ENCODE data around the gene MMP27. TPM values are rescaled to one million over a fixed set of nuclear protein-coding genes. Genes with fewer than 3 reads are reported as not detected.

The MMP27 gene
- total RNA-seq, 1 experiment from 2014 or later, result not detected

DNA sequence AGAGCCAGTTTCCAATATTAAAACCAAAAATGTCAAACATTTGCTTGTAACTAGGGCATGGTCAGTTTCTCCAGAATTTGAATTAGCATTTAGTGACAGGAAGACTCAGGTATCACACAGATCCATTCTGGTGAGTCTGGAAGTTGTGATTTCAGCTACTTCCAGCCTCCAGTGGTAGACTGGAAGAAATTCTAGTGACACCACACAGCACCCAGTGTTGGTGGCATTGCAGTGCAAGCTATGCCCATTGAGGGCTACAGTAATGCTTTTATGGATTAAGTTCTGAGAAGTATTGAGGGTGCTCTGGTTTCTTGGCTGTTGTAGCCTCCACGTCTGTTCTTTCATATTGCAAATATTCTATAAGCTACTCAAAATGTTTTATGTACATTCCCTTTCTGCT lies 49.0 kb downstream of the MMP27 start:
- no peaks in the 10 kb centered on the region for H3K9me3 ChIP-seq (ENCODE audit: control insufficient read depth, low read depth, low read length)
- H3K18ac ChIP-seq (ENCODE audit: insufficient read length, low read depth, low read length), result no peak overlapping the region
- no peak overlapping the region for H4K5ac ChIP-seq (ENCODE audit: insufficient read length, low read depth, low read length)
- H3K4me1 ChIP-seq (ENCODE audit: insufficient read depth, low read length), result no peaks in the 10 kb centered on the region
- no peak overlapping the region for H2BK5ac ChIP-seq (ENCODE audit: insufficient read length, low read length)
- H3K14ac ChIP-seq (ENCODE audit: insufficient read depth, low read length), result no peak overlapping the region
- no peak overlapping the region for H3T11ph ChIP-seq (ENCODE audit: low read length)
- no peak overlapping the region for H2BK20ac ChIP-seq (ENCODE audit: low read depth, low read length, poor library complexity, severe bottlenecking)
- Mint-ChIP-seq H3K4me3 (no peak overlapping the region), H3K27me3 (ENCODE audit: low read depth) (no peaks in the 10 kb centered on the region), H3K27ac (no peak overlapping the region), H3K9me3 (peaks cover 3% of the 10 kb centered on the region in 2 experiments; a peak in 2 of 5 replicates), H3K4me1 (no peaks in the 10 kb centered on the region), H3K36me3 (ENCODE audit: insufficient read depth in 1 of 3, low read depth in 3 of 3) (no peaks in the 10 kb centered on the region; a peak in 1 of 7 replicates)
- no peak overlapping the region for H2BK12ac ChIP-seq (ENCODE audit: insufficient read length, low read depth, low read length)
- H4K91ac ChIP-seq (ENCODE audit: insufficient read length, low read depth, low read length), result no peak overlapping the region
- no peak overlapping the region for H3K4me2 ChIP-seq (ENCODE audit: insufficient read depth, insufficient read length, low read length)
- H3K79me2 ChIP-seq (ENCODE audit: insufficient read depth, low read length), result no peaks in the 10 kb centered on the region
- no peak overlapping the region for H3K4ac ChIP-seq (ENCODE audit: low read depth, low read length)
- no peak overlapping the region for H2AK5ac ChIP-seq (ENCODE audit: insufficient read length, low read length)
- no peaks in the 10 kb centered on the region for H3K23me2 ChIP-seq (ENCODE audit: insufficient read length, low read depth, low read length, poor library complexity, severe bottlenecking)
- H4K8ac ChIP-seq (replicated peaks; ENCODE audit: insufficient read length, low read depth, low read length), result no peak overlapping the region
- no CpG with 5 or more reads among the region's 1 CpG for WGBS (ENCODE audit: extremely low coverage, insufficient read length, low lambda C conversion rate)
- no peaks in the 10 kb centered on the region for H3K79me1 ChIP-seq (ENCODE audit: insufficient read depth, low read depth, low read length, poor library complexity, severe bottlenecking)
- no peak overlapping the region for H3K56ac ChIP-seq (ENCODE audit: insufficient read length, low read depth, low read length)
- no peaks in the 10 kb centered on the region for H3K27me3 ChIP-seq (ENCODE audit: insufficient read depth, low read length)
- H3K27ac ChIP-seq (ENCODE audit: insufficient read length, low read depth, low read length), result no peak overlapping the region
- no peak overlapping the region for H3K23ac ChIP-seq (ENCODE audit: insufficient read length, low read depth, low read length)
- TF ChIP-seq, protein P1, sequence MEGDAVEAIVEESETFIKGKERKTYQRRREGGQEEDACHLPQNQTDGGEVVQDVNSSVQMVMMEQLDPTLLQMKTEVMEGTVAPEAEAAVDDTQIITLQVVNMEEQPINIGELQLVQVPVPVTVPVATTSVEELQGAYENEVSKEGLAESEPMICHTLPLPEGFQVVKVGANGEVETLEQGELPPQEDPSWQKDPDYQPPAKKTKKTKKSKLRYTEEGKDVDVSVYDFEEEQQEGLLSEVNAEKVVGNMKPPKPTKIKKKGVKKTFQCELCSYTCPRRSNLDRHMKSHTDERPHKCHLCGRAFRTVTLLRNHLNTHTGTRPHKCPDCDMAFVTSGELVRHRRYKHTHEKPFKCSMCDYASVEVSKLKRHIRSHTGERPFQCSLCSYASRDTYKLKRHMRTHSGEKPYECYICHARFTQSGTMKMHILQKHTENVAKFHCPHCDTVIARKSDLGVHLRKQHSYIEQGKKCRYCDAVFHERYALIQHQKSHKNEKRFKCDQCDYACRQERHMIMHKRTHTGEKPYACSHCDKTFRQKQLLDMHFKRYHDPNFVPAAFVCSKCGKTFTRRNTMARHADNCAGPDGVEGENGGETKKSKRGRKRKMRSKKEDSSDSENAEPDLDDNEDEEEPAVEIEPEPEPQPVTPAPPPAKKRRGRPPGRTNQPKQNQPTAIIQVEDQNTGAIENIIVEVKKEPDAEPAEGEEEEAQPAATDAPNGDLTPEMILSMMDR (conservative IDR thresholded peaks at IDR 0.05), result no peak
- no peak overlapping the region for H2BK15ac ChIP-seq (ENCODE audit: low read depth, low read length)
- no peak overlapping the region for H2BK120ac ChIP-seq (ENCODE audit: low read depth, low read length, poor library complexity, severe bottlenecking)
- DNase-seq, result no peak
- no peaks in the 10 kb centered on the region for H4K20me1 ChIP-seq (ENCODE audit: control insufficient read depth, insufficient read depth, insufficient read length)
- no peak overlapping the region for H3K9ac ChIP-seq (ENCODE audit: extremely low read depth, insufficient read length, low read length)
- H2AFZ ChIP-seq (ENCODE audit: low read length), result no peak overlapping the region
